HPDE6-E6E7 (cell line): ENCODE measurements around the gene SLC6A16.
"Not testable (repeated sequence)": the region's sequence is repeated elsewhere in the genome, so short reads cannot be mapped to it uniquely, and the experiment has no call there.

Experiments used
- DNase-seq: peaks from one replicate; pipeline ENCODE4 v3.0.0; 2011; ENCODE audit warnings: missing footprints; ENCODE audit errors: extremely low spot score

The SLC6A16 gene

GRCh38 chr19:49324801-49325576 is at the start of gene SLC6A16:
Gene SLC6A16 (minus strand): TSS chr19:49325191. CDS start chr19:49311347, 13,844 bp downstream.
- no peak for DNase-seq

- DNase-seq: not testable (repeated sequence)
These were observed 48.2 kb upstream of the SLC6A16 start for GRCh38 chr19:49373174-49373573.

- no peak for DNase-seq
These were observed 46.2 kb upstream of the SLC6A16 start for GRCh38 chr19:49371184-49371583.

GRCh38 chr19:49368711-49369358 is 43.8 kb upstream of the SLC6A16 start:
- no peak for DNase-seq

GRCh38 chr19:49366110-49366509 is 41.1 kb upstream of the SLC6A16 start:
- DNase-seq: no peak

- DNase-seq: no peak
These were observed 39.2 kb upstream of the SLC6A16 start for GRCh38 chr19:49364083-49364737.

GRCh38 chr19:49363268-49364082 is 38.5 kb upstream of the SLC6A16 start, which contains the start of gene DKKL1:
Gene DKKL1 (plus strand): TSS chr19:49363877. CDS start chr19:49363999, 122 bp downstream.
- peak; percentile 95 for DNase-seq

GRCh38 chr19:49362929-49363267 is 37.9 kb upstream of the SLC6A16 start:
- DNase-seq: peak; percentile 20

- DNase-seq: peak; percentile 34
These were observed 37.3 kb upstream of the SLC6A16 start, which contains the start of gene TEAD2 for GRCh38 chr19:49362048-49362928. Gene TEAD2 (minus strand): TSS chr19:49362416. CDS start chr19:49360075, 2,341 bp downstream.

GRCh38 chr19:49361438-49362047 is 36.6 kb upstream of the SLC6A16 start:
- peak; percentile 17 for DNase-seq

- DNase-seq: no peak
These were observed 35.1 kb upstream of the SLC6A16 start for GRCh38 chr19:49359851-49360820.

- no peak for DNase-seq
These were observed 32.2 kb upstream of the SLC6A16 start for GRCh38 chr19:49357186-49357585.

- DNase-seq: no peak
These were observed 31.4 kb upstream of the SLC6A16 start for GRCh38 chr19:49356382-49356781.

GRCh38 chr19:49355909-49356353 is 30.9 kb upstream of the SLC6A16 start:
- no peak for DNase-seq

- no peak for DNase-seq
These were observed 24.6 kb upstream of the SLC6A16 start for GRCh38 chr19:49349567-49349966.

- no peak for DNase-seq
These were observed 23.6 kb upstream of the SLC6A16 start for GRCh38 chr19:49348305-49349189.

GRCh38 chr19:49347835-49348234 is 22.8 kb upstream of the SLC6A16 start:
- peak; percentile 55 for DNase-seq

- no peak for DNase-seq
These were observed 22.2 kb upstream of the SLC6A16 start for GRCh38 chr19:49347191-49347590.
